ENCODE data around the gene PTPRF.

- no peak for TF ChIP-seq GATA2 (IDR thresholded peaks at IDR 0.05; ENCODE audit: low read depth, low read length)
- no peak for TF ChIP-seq GATA3 (IDR thresholded peaks at IDR 0.05; ENCODE audit: low read depth, low read length)
These were observed 120.5 kb downstream of the PTPRF start for GRCh38 chr1:43651188-43651587.

Data from SH-SY5Y (cell line).